K562 (cell line): Measurements from ENCODE around the gene RNF187. TPM values are rescaled to one million over a fixed set of nuclear protein-coding genes. Genes with fewer than 3 reads are reported as not detected.

ENCODE experiments used
- REST ChIP-seq, 2 experiments: fragments of 450-650 bp; formaldehyde crosslinking in 1 of 2; IDR thresholded peaks; 2 replicates each; pipeline versions ENCODE4 v1.4.0 to v1.6.1; 2014 to 2020; ENCODE audit warnings: mild to moderate bottlenecking in 2 of 2, borderline replicate concordance in 1 of 2, low read depth in 1 of 2
- TFE3 ChIP-seq: fragments of 450-650 bp; formaldehyde crosslinking; IDR thresholded peaks from 2 replicates; pipeline ENCODE4 v1.4.0; 2020; ENCODE audit warnings: mild to moderate bottlenecking, mixed read lengths
- ZBTB43 ChIP-seq: sonication (generic); formaldehyde crosslinking; IDR thresholded peaks from 2 replicates; pipeline ENCODE4 v1.8.0; 2023; ENCODE audit warnings: mild to moderate bottlenecking, missing genetic modification reagents
- ZC3H8 ChIP-seq: fragments of 450-650 bp; IDR thresholded peaks from 2 replicates; pipeline ENCODE4 v1.6.1; 2017
- polyA plus RNA-seq, 8 experiments: library from polyadenylated mRNA; depleted of rRNA in 4 of 8; stranded (reverse) in 5 of 8; unstranded in 3 of 8; fragments of >200 nt; fragmentation: Nextera tagmentation in 2 of 8; fragmentation: Illumina TruSeq in 1 of 8; extraction: Ambion mirVana in 2 of 8; extraction: Trizol in 1 of 8; gene quantifications; 2 replicates each; pipeline versions ENCODE4 v1.2.1 to v1.2.3, GENCODE V29; 2011 to 2014; ENCODE audit warnings: inconsistent platforms in 1 of 8, missing spikeins in 1 of 8
- total RNA-seq, 7 experiments: library from RNA; depleted of rRNA in 6 of 7; stranded (reverse); fragments of >200 nt in 6 of 7; fragmentation: Illumina TruSeq in 2 of 7; extraction: Trizol in 2 of 7; gene quantifications; 2 replicates each; pipeline versions ENCODE4 v1.2.1 to v1.2.3, GENCODE V29; 2011 to 2021; ENCODE audit warnings: low replicate concordance in 1 of 7

Gene RNF187
- total and polyA plus RNA-seq, 9 of the 15 experiments (the other 6 are each of a cell fraction or from before 2014, with no cell fraction given): 2.3 to 119 (median 41.9) TPM

GRCh38 chr1:228453022-228453560 lies 34.1 kb upstream of the RNF187 start (continued):
- TF ChIP-seq REST (IDR thresholded peaks at IDR 0.05; ENCODE audit: borderline replicate concordance) (peak; percentile 77), REST (CRISPR knock-in tag; IDR thresholded peaks at IDR 0.05; ENCODE audit: low read depth) (no peak), ZC3H8 (no peak), ZBTB43 (CRISPR knock-in tag) (no peak), TFE3 (CRISPR knock-in tag) (no peak)
